T-helper 1 cell treated with Interleukin-12 subunit alpha and Interleukin-12 subunit beta and Interleukin-4 antibody, amounts not matched to agents 30 μg/mL and 1 μg/mL, for 36 hours (primary cell): ENCODE measurements around the gene ZNF76.

Source experiments
- H3K27ac Mint-ChIP-seq: one replicate; pipeline ENCODE4 v1.8.0; 2021; ENCODE audit warnings: mild to moderate bottlenecking, mixed read lengths
- H3K27me3 Mint-ChIP-seq: one replicate; pipeline ENCODE4 v1.8.0; 2021; ENCODE audit warnings: low read depth, mixed read lengths
- H3K36me3 Mint-ChIP-seq: one replicate; pipeline ENCODE4 v1.8.0; 2021; ENCODE audit warnings: low read depth, mixed read lengths
- H3K4me1 Mint-ChIP-seq: one replicate; pipeline ENCODE4 v1.8.0; 2021; ENCODE audit warnings: low read depth, mixed read lengths
- H3K4me3 Mint-ChIP-seq: one replicate; pipeline ENCODE4 v1.8.0; 2021; ENCODE audit warnings: mild to moderate bottlenecking, moderate library complexity, mixed read lengths
- H3K9me3 Mint-ChIP-seq: one replicate; pipeline ENCODE4 v1.8.0; 2021; ENCODE audit warnings: mixed read lengths

Gene ZNF76

GRCh38 chr6:35224720-35225119 lies 34.8 kb upstream of the ZNF76 start:
- peaks cover 23% of the 10 kb centered on the region for H3K27me3 Mint-ChIP-seq
- no peak overlapping the region for H3K27ac Mint-ChIP-seq
- H3K36me3 Mint-ChIP-seq = no peaks in the 10 kb centered on the region
- H3K9me3 Mint-ChIP-seq = no peaks in the 10 kb centered on the region
- H3K4me3 Mint-ChIP-seq = no peak overlapping the region
- H3K4me1 Mint-ChIP-seq = no peaks in the 10 kb centered on the region

GRCh38 chr6:35228481-35228880 lies 31.1 kb upstream of the ZNF76 start:
- H3K27ac Mint-ChIP-seq = no peak overlapping the region
- peaks cover 14% of the 10 kb centered on the region for H3K27me3 Mint-ChIP-seq
- H3K36me3 Mint-ChIP-seq = no peaks in the 10 kb centered on the region
- H3K4me3 Mint-ChIP-seq = no peak overlapping the region
- no peaks in the 10 kb centered on the region for H3K9me3 Mint-ChIP-seq
- H3K4me1 Mint-ChIP-seq = no peaks in the 10 kb centered on the region

- Mint-ChIP-seq H3K27me3 (peaks cover 7% of the 10 kb centered on the region), H3K36me3 (no peaks in the 10 kb centered on the region)
Observed at GRCh38 chr6:35229304-35229703, 30.2 kb upstream of the ZNF76 start.

GRCh38 chr6:35230498-35230897 lies 29.0 kb upstream of the ZNF76 start:
- Mint-ChIP-seq H3K36me3 (no peaks in the 10 kb centered on the region), H3K27me3 (peaks cover 4% of the 10 kb centered on the region), H3K4me3 (no peak overlapping the region), H3K4me1 (no peaks in the 10 kb centered on the region), H3K27ac (no peak overlapping the region), H3K9me3 (no peaks in the 10 kb centered on the region)

More at GRCh38 chr6:35229304-35229703, 30.2 kb upstream of the ZNF76 start:
- Mint-ChIP-seq H3K9me3 (no peaks in the 10 kb centered on the region), H3K4me3 (no peak overlapping the region), H3K27ac (no peak overlapping the region), H3K4me1 (no peaks in the 10 kb centered on the region)

GRCh38 chr6:35230950-35231349 lies 28.6 kb upstream of the ZNF76 start:
- Mint-ChIP-seq H3K4me3 (no peak overlapping the region), H3K9me3 (no peaks in the 10 kb centered on the region), H3K27ac (no peak overlapping the region), H3K36me3 (no peaks in the 10 kb centered on the region), H3K4me1 (no peaks in the 10 kb centered on the region), H3K27me3 (peaks cover 2% of the 10 kb centered on the region)

- no peaks in the 10 kb centered on the region for H3K36me3 Mint-ChIP-seq
Observed at GRCh38 chr6:35231563-35231962, 28.0 kb upstream of the ZNF76 start.

GRCh38 chr6:35234901-35235300 lies 24.6 kb upstream of the ZNF76 start:
- H3K27ac Mint-ChIP-seq = no peak overlapping the region
- no peaks in the 10 kb centered on the region for H3K27me3 Mint-ChIP-seq
- H3K9me3 Mint-ChIP-seq = no peaks in the 10 kb centered on the region
- no peaks in the 10 kb centered on the region for H3K36me3 Mint-ChIP-seq
- no peak overlapping the region for H3K4me3 Mint-ChIP-seq
- H3K4me1 Mint-ChIP-seq = no peaks in the 10 kb centered on the region

More at GRCh38 chr6:35231563-35231962, 28.0 kb upstream of the ZNF76 start:
- H3K9me3 Mint-ChIP-seq = no peaks in the 10 kb centered on the region
- no peaks in the 10 kb centered on the region for H3K4me1 Mint-ChIP-seq
- no peaks in the 10 kb centered on the region for H3K27me3 Mint-ChIP-seq
- H3K4me3 Mint-ChIP-seq = no peak overlapping the region
- H3K27ac Mint-ChIP-seq = no peak overlapping the region

- Mint-ChIP-seq H3K27ac (no peak overlapping the region), H3K4me1 (peaks cover 2% of the 10 kb centered on the region), H3K27me3 (no peaks in the 10 kb centered on the region), H3K36me3 (no peaks in the 10 kb centered on the region), H3K9me3 (no peaks in the 10 kb centered on the region), H3K4me3 (no peak overlapping the region)
Observed at GRCh38 chr6:35236223-35236622, 23.3 kb upstream of the ZNF76 start.

GRCh38 chr6:35237476-35237875 lies 22.1 kb upstream of the ZNF76 start:
- Mint-ChIP-seq H3K9me3 (no peaks in the 10 kb centered on the region), H3K4me3 (no peak overlapping the region), H3K36me3 (no peaks in the 10 kb centered on the region), H3K27ac (no peak overlapping the region), H3K27me3 (no peaks in the 10 kb centered on the region), H3K4me1 (peaks cover 2% of the 10 kb centered on the region)

GRCh38 chr6:35238843-35239289 lies 20.7 kb upstream of the ZNF76 start:
- no peaks in the 10 kb centered on the region for H3K27me3 Mint-ChIP-seq
- H3K4me3 Mint-ChIP-seq = no peak overlapping the region
- H3K27ac Mint-ChIP-seq = no peak overlapping the region
- H3K36me3 Mint-ChIP-seq = no peaks in the 10 kb centered on the region
- peaks cover 2% of the 10 kb centered on the region for H3K4me1 Mint-ChIP-seq
- H3K9me3 Mint-ChIP-seq = no peaks in the 10 kb centered on the region

- H3K4me3 Mint-ChIP-seq = no peak overlapping the region
- no peaks in the 10 kb centered on the region for H3K27me3 Mint-ChIP-seq
- no peaks in the 10 kb centered on the region for H3K9me3 Mint-ChIP-seq
- H3K4me1 Mint-ChIP-seq = peaks cover 2% of the 10 kb centered on the region
- no peaks in the 10 kb centered on the region for H3K36me3 Mint-ChIP-seq
- no peak overlapping the region for H3K27ac Mint-ChIP-seq
Observed at GRCh38 chr6:35239581-35239980, 20.0 kb upstream of the ZNF76 start.

GRCh38 chr6:35240838-35241801 lies 18.4 kb upstream of the ZNF76 start:
- Mint-ChIP-seq H3K4me3 (no peak overlapping the region), H3K27me3 (no peaks in the 10 kb centered on the region), H3K27ac (no peak overlapping the region), H3K4me1 (peaks cover 3% of the 10 kb centered on the region), H3K36me3 (no peaks in the 10 kb centered on the region), H3K9me3 (no peaks in the 10 kb centered on the region)

- no peak overlapping the region for H3K27ac Mint-ChIP-seq
Observed at GRCh38 chr6:35242486-35242885, 17.0 kb upstream of the ZNF76 start.

GRCh38 chr6:35242906-35243305 lies 16.6 kb upstream of the ZNF76 start:
- Mint-ChIP-seq H3K27me3 (no peaks in the 10 kb centered on the region), H3K4me1 (peaks cover 8% of the 10 kb centered on the region), H3K9me3 (no peaks in the 10 kb centered on the region), H3K36me3 (no peaks in the 10 kb centered on the region), H3K4me3 (no peak overlapping the region), H3K27ac (no peak overlapping the region)

More at GRCh38 chr6:35242486-35242885, 17.0 kb upstream of the ZNF76 start:
- Mint-ChIP-seq H3K36me3 (no peaks in the 10 kb centered on the region), H3K4me1 (peaks cover 3% of the 10 kb centered on the region), H3K4me3 (no peak overlapping the region), H3K9me3 (no peaks in the 10 kb centered on the region), H3K27me3 (no peaks in the 10 kb centered on the region)

- Mint-ChIP-seq H3K9me3 (no peaks in the 10 kb centered on the region), H3K27ac (no peak overlapping the region), H3K4me1 (peaks cover 12% of the 10 kb centered on the region), H3K36me3 (no peaks in the 10 kb centered on the region), H3K27me3 (no peaks in the 10 kb centered on the region), H3K4me3 (no peak overlapping the region)
Observed at GRCh38 chr6:35243386-35243958, 16.1 kb upstream of the ZNF76 start.
